ENCODE results near the gene MDGA2. TPM values are rescaled to one million over a fixed set of nuclear protein-coding genes. Genes with fewer than 3 reads are reported as not detected.

The MDGA2 gene
- total RNA-seq, 1 donor from 2014 or later, result 2.4 TPM

DNA sequence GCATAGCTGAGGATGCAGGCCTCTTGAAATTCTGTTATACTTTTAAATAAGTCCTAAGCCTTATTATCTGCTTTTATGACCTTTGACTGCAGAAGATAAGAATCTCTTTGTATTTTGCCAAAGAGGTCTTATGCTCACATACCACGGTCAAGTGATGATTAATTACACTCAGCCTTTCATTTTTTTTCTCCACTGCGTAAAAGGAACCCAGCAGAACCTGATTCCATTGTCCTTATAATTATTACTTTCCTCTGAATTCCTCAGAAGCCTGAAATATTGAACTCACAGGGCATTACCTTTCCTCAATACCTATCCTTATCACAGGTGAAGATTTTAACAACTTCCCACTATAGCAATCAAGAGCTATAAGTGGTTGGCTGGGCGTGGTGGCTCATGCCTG is 525.1 kb downstream of the MDGA2 start:
- Histone ChIP-seq H4K20me1 (ENCODE audit: insufficient read depth, low read length) (no peaks in the 10 kb centered on the region), H3K4me1 (ENCODE audit: insufficient read depth, low read length) (no peaks in the 10 kb centered on the region), H3K9me3 (ENCODE audit: insufficient read depth, low read depth, low read length) (no peaks in the 10 kb centered on the region), H3K36me3 (ENCODE audit: insufficient read depth, low read length) (no peaks in the 10 kb centered on the region), H3K27me3 (ENCODE audit: insufficient read depth, low read length) (no peaks in the 10 kb centered on the region), H3K79me2 (ENCODE audit: insufficient read depth, low read length) (no peaks in the 10 kb centered on the region), H2AFZ (ENCODE audit: low read depth, low read length) (no peak overlapping the region), H3K9ac (ENCODE audit: low read length) (no peak overlapping the region), H3K4me2 (ENCODE audit: low read length) (no peak overlapping the region), H3K4me3 (ENCODE audit: insufficient read depth, low read depth, low read length) (no peak overlapping the region), H3K27ac (ENCODE audit: low read depth, low read length) (no peak overlapping the region)
- H3K4me3 Mint-ChIP-seq (ENCODE audit: unreplicated experiment), result no peak overlapping the region
- no peak overlapping the region for H3K27ac Mint-ChIP-seq (ENCODE audit: unreplicated experiment)
- H3K36me3 Mint-ChIP-seq (ENCODE audit: low read depth, unreplicated experiment), result no peaks in the 10 kb centered on the region
- DNase-seq (ENCODE audit: low read depth), result peak; percentile 14
- no peaks in the 10 kb centered on the region for H3K27me3 Mint-ChIP-seq (ENCODE audit: low read depth, unreplicated experiment)
- TF ChIP-seq EZH2 (IDR thresholded peaks at IDR 0.05; ENCODE audit: insufficient read depth, low read length), result no peak
- TF ChIP-seq, protein P1, sequence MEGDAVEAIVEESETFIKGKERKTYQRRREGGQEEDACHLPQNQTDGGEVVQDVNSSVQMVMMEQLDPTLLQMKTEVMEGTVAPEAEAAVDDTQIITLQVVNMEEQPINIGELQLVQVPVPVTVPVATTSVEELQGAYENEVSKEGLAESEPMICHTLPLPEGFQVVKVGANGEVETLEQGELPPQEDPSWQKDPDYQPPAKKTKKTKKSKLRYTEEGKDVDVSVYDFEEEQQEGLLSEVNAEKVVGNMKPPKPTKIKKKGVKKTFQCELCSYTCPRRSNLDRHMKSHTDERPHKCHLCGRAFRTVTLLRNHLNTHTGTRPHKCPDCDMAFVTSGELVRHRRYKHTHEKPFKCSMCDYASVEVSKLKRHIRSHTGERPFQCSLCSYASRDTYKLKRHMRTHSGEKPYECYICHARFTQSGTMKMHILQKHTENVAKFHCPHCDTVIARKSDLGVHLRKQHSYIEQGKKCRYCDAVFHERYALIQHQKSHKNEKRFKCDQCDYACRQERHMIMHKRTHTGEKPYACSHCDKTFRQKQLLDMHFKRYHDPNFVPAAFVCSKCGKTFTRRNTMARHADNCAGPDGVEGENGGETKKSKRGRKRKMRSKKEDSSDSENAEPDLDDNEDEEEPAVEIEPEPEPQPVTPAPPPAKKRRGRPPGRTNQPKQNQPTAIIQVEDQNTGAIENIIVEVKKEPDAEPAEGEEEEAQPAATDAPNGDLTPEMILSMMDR (IDR thresholded peaks at IDR 0.05; ENCODE audit: insufficient read depth, low read depth, low read length), result no peak
- H3K4me1 Mint-ChIP-seq (ENCODE audit: low read depth, unreplicated experiment), result peaks cover 21% of the 10 kb centered on the region
- no peak for FAIRE-seq
- H3K9me3 Mint-ChIP-seq (ENCODE audit: unreplicated experiment), result peaks cover 1% of the 10 kb centered on the region

DNA sequence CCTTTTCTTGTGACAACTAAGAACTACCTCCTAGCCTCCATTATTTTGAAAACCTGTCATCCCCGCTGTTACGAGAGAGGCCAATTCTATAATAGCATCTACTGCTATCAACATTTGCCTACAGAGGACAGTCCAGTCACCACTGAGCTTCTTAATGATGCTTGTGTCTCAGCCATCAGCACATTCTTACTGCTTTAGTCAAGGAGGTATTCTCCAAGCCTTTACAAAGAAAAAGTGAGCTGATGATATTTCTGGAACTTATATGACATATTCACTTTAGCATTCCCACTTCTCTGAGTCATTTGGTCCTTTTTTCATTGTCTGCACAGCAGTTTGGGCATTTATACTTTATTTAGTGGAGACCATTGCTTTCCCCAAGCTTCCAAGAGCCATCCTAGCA is 526.1 kb downstream of the MDGA2 start:
- Histone ChIP-seq H3K4me3 (ENCODE audit: insufficient read depth, low read depth, low read length) (no peak overlapping the region), H3K9ac (ENCODE audit: low read length) (no peak overlapping the region), H3K36me3 (ENCODE audit: insufficient read depth, low read length) (no peaks in the 10 kb centered on the region), H4K20me1 (ENCODE audit: insufficient read depth, low read length) (no peaks in the 10 kb centered on the region), H3K27me3 (ENCODE audit: insufficient read depth, low read length) (no peaks in the 10 kb centered on the region), H3K79me2 (ENCODE audit: insufficient read depth, low read length) (no peaks in the 10 kb centered on the region), H3K4me1 (ENCODE audit: insufficient read depth, low read length) (no peaks in the 10 kb centered on the region), H3K9me3 (ENCODE audit: insufficient read depth, low read depth, low read length) (no peaks in the 10 kb centered on the region), H3K4me2 (ENCODE audit: low read length) (no peak overlapping the region), H2AFZ (ENCODE audit: low read depth, low read length) (no peak overlapping the region), H3K27ac (ENCODE audit: low read depth, low read length) (no peak overlapping the region)
- H3K27ac Mint-ChIP-seq (ENCODE audit: unreplicated experiment), result peak overlapping the region; percentile 27
- DNase-seq (ENCODE audit: low read depth) (peak; percentile 80), FAIRE-seq (peak; percentile 9)
- no peak overlapping the region for H3K4me3 Mint-ChIP-seq (ENCODE audit: unreplicated experiment)
- H3K9me3 Mint-ChIP-seq (ENCODE audit: unreplicated experiment), result peaks cover 1% of the 10 kb centered on the region
- H3K36me3 Mint-ChIP-seq (ENCODE audit: low read depth, unreplicated experiment), result no peaks in the 10 kb centered on the region
- H3K4me1 Mint-ChIP-seq (ENCODE audit: low read depth, unreplicated experiment), result peaks cover 21% of the 10 kb centered on the region
- no peaks in the 10 kb centered on the region for H3K27me3 Mint-ChIP-seq (ENCODE audit: low read depth, unreplicated experiment)
- TF ChIP-seq EZH2 (IDR thresholded peaks at IDR 0.05; ENCODE audit: insufficient read depth, low read length), result no peak
- TF ChIP-seq, protein P1 (IDR thresholded peaks at IDR 0.05; ENCODE audit: insufficient read depth, low read depth, low read length), result no peak

DNA sequence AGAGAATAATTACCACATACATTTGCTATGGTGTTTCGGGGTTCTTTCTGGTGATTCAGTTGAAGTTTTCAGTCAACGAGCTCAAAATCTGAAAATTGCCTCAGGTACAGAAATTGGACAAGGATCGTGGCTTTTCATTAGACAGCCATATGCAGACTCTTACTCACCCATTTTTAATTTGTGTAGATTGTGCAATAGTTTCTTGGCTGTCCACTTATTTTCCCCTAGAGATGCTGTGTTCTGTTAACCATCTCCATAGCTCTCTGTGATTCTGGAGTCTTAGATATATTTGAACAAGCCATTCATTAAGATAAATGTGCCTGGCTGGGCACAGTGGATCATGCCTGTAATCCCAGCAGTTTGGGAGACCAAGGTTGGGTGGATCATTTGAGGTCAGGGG is 526.7 kb downstream of the MDGA2 start:
- no peak overlapping the region for H3K4me3 Mint-ChIP-seq (ENCODE audit: unreplicated experiment)
- H3K9ac ChIP-seq (ENCODE audit: low read length), result no peak overlapping the region
- no peaks in the 10 kb centered on the region for H3K9me3 ChIP-seq (ENCODE audit: insufficient read depth, low read depth, low read length)
- H3K27ac Mint-ChIP-seq (ENCODE audit: unreplicated experiment), result peak overlapping the region; percentile 23
- no peaks in the 10 kb centered on the region for H3K27me3 ChIP-seq (ENCODE audit: insufficient read depth, low read length)
- FAIRE-seq, result no peak
- no peaks in the 10 kb centered on the region for H3K36me3 Mint-ChIP-seq (ENCODE audit: low read depth, unreplicated experiment)
- no peaks in the 10 kb centered on the region for H3K4me1 ChIP-seq (ENCODE audit: insufficient read depth, low read length)
- H3K27ac ChIP-seq (ENCODE audit: low read depth, low read length), result no peak overlapping the region
- no peaks in the 10 kb centered on the region for H3K79me2 ChIP-seq (ENCODE audit: insufficient read depth, low read length)
- no peak overlapping the region for H3K4me3 ChIP-seq (ENCODE audit: insufficient read depth, low read depth, low read length)
- no peak for DNase-seq (ENCODE audit: low read depth)
- no peaks in the 10 kb centered on the region for H3K36me3 ChIP-seq (ENCODE audit: insufficient read depth, low read length)
- no peaks in the 10 kb centered on the region for H3K27me3 Mint-ChIP-seq (ENCODE audit: low read depth, unreplicated experiment)
- no peaks in the 10 kb centered on the region for H4K20me1 ChIP-seq (ENCODE audit: insufficient read depth, low read length)
- no peak overlapping the region for H3K4me2 ChIP-seq (ENCODE audit: low read length)
- peaks cover 1% of the 10 kb centered on the region for H3K9me3 Mint-ChIP-seq (ENCODE audit: unreplicated experiment)
- TF ChIP-seq EZH2 (IDR thresholded peaks at IDR 0.05; ENCODE audit: insufficient read depth, low read length), result no peak
- TF ChIP-seq, protein P1 (IDR thresholded peaks at IDR 0.05; ENCODE audit: insufficient read depth, low read depth, low read length), result no peak
- H2AFZ ChIP-seq (ENCODE audit: low read depth, low read length), result no peak overlapping the region
- peaks cover 21% of the 10 kb centered on the region for H3K4me1 Mint-ChIP-seq (ENCODE audit: low read depth, unreplicated experiment)
